H9 (cell line): Measurements from ENCODE around the gene NUP98. TPM values are rescaled to one million over a fixed set of nuclear protein-coding genes. Genes with fewer than 3 reads are reported as not detected.

Experiments used
- DNase-seq: peaks from one replicate; pipeline ENCODE4 v3.0.0-alpha.2; 2017
- H2AFZ ChIP-seq: one replicate; pipeline ENCODE4 v1.6.1; 2013; ENCODE audit warnings: mild to moderate bottlenecking, low read length, control low read depth, moderate library complexity
- H2AK5ac ChIP-seq: 2 replicates; pipeline ENCODE4 v1.6.1; 2013; ENCODE audit warnings: low read length, control low read depth, mixed read lengths; ENCODE audit not compliant: insufficient read length
- H2BK120ac ChIP-seq: one replicate; pipeline ENCODE4 v1.6.1; 2013; ENCODE audit warnings: low read depth, mild to moderate bottlenecking, low read length, control low read depth, inconsistent platforms; ENCODE audit not compliant: poor library complexity, severe bottlenecking
- H2BK12ac ChIP-seq: 2 replicates; pipeline ENCODE4 v1.6.1; 2013; ENCODE audit warnings: low read length, control low read depth, mixed read lengths, low read depth; ENCODE audit not compliant: insufficient read length
- H2BK15ac ChIP-seq: 2 replicates; pipeline ENCODE4 v1.6.1; 2013; ENCODE audit warnings: low read depth, low read length, control low read depth
- H2BK20ac ChIP-seq: one replicate; pipeline ENCODE4 v1.6.1; 2013; ENCODE audit warnings: low read depth, mild to moderate bottlenecking, low read length, control low read depth, inconsistent platforms; ENCODE audit not compliant: poor library complexity, severe bottlenecking
- H2BK5ac ChIP-seq: 2 replicates; pipeline ENCODE4 v1.6.1; 2013; ENCODE audit warnings: low read length, control low read depth, mixed read lengths; ENCODE audit not compliant: insufficient read length
- H3K14ac ChIP-seq: 2 replicates; pipeline ENCODE4 v1.6.1; 2013; ENCODE audit warnings: low read length, control low read depth; ENCODE audit not compliant: insufficient read depth
- H3K18ac ChIP-seq: 2 replicates; pipeline ENCODE4 v1.6.1; 2013; ENCODE audit warnings: low read depth, mild to moderate bottlenecking, mixed read lengths, low read length, control low read depth; ENCODE audit not compliant: insufficient read length
- H3K23ac ChIP-seq: 2 replicates; pipeline ENCODE4 v1.6.1; 2013; ENCODE audit warnings: low read length, control low read depth, mixed read lengths, low read depth; ENCODE audit not compliant: insufficient read length
- H3K23me2 ChIP-seq: 2 replicates; pipeline ENCODE4 v1.6.1; 2013; ENCODE audit warnings: low read depth, mild to moderate bottlenecking, mixed read lengths, low read length, control low read depth; ENCODE audit not compliant: insufficient read length, poor library complexity, severe bottlenecking
- H3K27ac ChIP-seq: 2 replicates; pipeline ENCODE4 v1.5.1; 2013; ENCODE audit warnings: low read length, control low read depth, mixed read lengths, low read depth; ENCODE audit not compliant: insufficient read length
- H3K27me3 ChIP-seq: 2 replicates; pipeline ENCODE4 v1.6.1; 2013; ENCODE audit warnings: low read length, control low read depth, inconsistent platforms; ENCODE audit not compliant: insufficient read depth
- H3K4ac ChIP-seq: 2 replicates; pipeline ENCODE4 v1.6.1; 2013; ENCODE audit warnings: low read depth, mild to moderate bottlenecking, control low read depth, inconsistent platforms, low read length, moderate library complexity
- H3K4me1 ChIP-seq: 2 replicates; pipeline ENCODE4 v1.6.1; 2013; ENCODE audit warnings: low read length, control low read depth, inconsistent platforms; ENCODE audit not compliant: insufficient read depth
- H3K4me2 ChIP-seq: 2 replicates; pipeline ENCODE4 v1.6.1; 2013; ENCODE audit warnings: low read length, control low read depth, mixed read lengths; ENCODE audit not compliant: insufficient read length, insufficient read depth
- H3K56ac ChIP-seq: 2 replicates; pipeline ENCODE4 v1.6.1; 2013; ENCODE audit warnings: low read depth, mild to moderate bottlenecking, mixed read lengths, low read length, control low read depth; ENCODE audit not compliant: insufficient read length
- H3K79me1 ChIP-seq: 2 replicates; pipeline ENCODE4 v1.6.1; 2013; ENCODE audit warnings: low read depth, mild to moderate bottlenecking, moderate library complexity, low read length, control low read depth, inconsistent platforms; ENCODE audit not compliant: insufficient read depth, poor library complexity, severe bottlenecking
- H3K79me2 ChIP-seq: 2 replicates; pipeline ENCODE4 v1.6.1; 2013; ENCODE audit warnings: low read length, control low read depth, inconsistent platforms; ENCODE audit not compliant: insufficient read depth
- H3K9ac ChIP-seq: 2 replicates; pipeline ENCODE4 v1.6.1; 2013; ENCODE audit warnings: low read length, control low read depth, mixed read lengths; ENCODE audit not compliant: insufficient read length; ENCODE audit errors: extremely low read depth
- H3K9me3 ChIP-seq: one replicate; pipeline ENCODE4 v1.6.1; 2013; ENCODE audit warnings: low read depth, low read length, inconsistent platforms; ENCODE audit not compliant: control insufficient read depth
- H3T11ph ChIP-seq: one replicate; pipeline ENCODE4 v1.6.1; 2013; ENCODE audit warnings: mild to moderate bottlenecking, low read length, control low read depth, inconsistent platforms
- H4K20me1 ChIP-seq: one replicate; pipeline ENCODE4 v1.6.1; 2013; ENCODE audit not compliant: control insufficient read depth, insufficient read length, insufficient read depth
- H4K5ac ChIP-seq: 2 replicates; pipeline ENCODE4 v1.6.1; 2013; ENCODE audit warnings: low read depth, mild to moderate bottlenecking, mixed read lengths, low read length, control low read depth; ENCODE audit not compliant: insufficient read length
- H4K8ac ChIP-seq: replicated peaks from 2 replicates; pipeline ENCODE4 v1.6.1; 2013; ENCODE audit warnings: low read length, control low read depth, mixed read lengths, low read depth; ENCODE audit not compliant: insufficient read length
- H4K91ac ChIP-seq: 2 replicates; pipeline ENCODE4 v1.6.1; 2013; ENCODE audit warnings: low read depth, mild to moderate bottlenecking, moderate library complexity, mixed read lengths, low read length, control low read depth; ENCODE audit not compliant: insufficient read length
- H3K27ac Mint-ChIP-seq, 3 experiments: 2 replicates in 2 of 3; 3 replicates in 1 of 3; pipeline ENCODE4 v1.8.0; 2020 to 2021; ENCODE audit warnings: mixed read lengths in 3 of 3, mild to moderate bottlenecking in 1 of 3, moderate library complexity in 1 of 3
- H3K27me3 Mint-ChIP-seq: 2 replicates; pipeline ENCODE4 v1.8.0; 2021; ENCODE audit warnings: low read depth, mild to moderate bottlenecking, moderate library complexity, mixed read lengths
- H3K36me3 Mint-ChIP-seq, 3 experiments: 2 replicates in 2 of 3; 3 replicates in 1 of 3; pipeline ENCODE4 v1.8.0; 2020 to 2021; ENCODE audit warnings: low read depth in 3 of 3, mixed read lengths in 3 of 3; ENCODE audit not compliant: insufficient read depth in 1 of 3
- H3K4me1 Mint-ChIP-seq, 2 experiments: 2 replicates each; pipeline ENCODE4 v1.8.0; 2020; ENCODE audit warnings: mixed read lengths in 2 of 2
- H3K4me3 Mint-ChIP-seq, 2 experiments: 2 replicates in 1 of 2; 3 replicates in 1 of 2; pipeline ENCODE4 v1.8.0; 2020 to 2021; ENCODE audit warnings: mild to moderate bottlenecking in 2 of 2, mixed read lengths in 2 of 2, moderate library complexity in 1 of 2
- H3K9me3 Mint-ChIP-seq, 2 experiments: 2 replicates in 1 of 2; 3 replicates in 1 of 2; pipeline ENCODE4 v1.8.0; 2020; ENCODE audit warnings: mild to moderate bottlenecking in 2 of 2, mixed read lengths in 2 of 2, moderate library complexity in 1 of 2
- WGBS: extraction: QIAGEN DNeasy Blood & Tissue Kit; methylation state at CpG from one replicate; pipeline ENCODE4 v1.1.7; 2013; ENCODE audit warnings: missing lambda C conversion rate, low lambda C conversion rate, mixed read lengths; ENCODE audit not compliant: insufficient read length; ENCODE audit errors: extremely low coverage; 5-methylcytosine and 5-hydroxymethylcytosine counted together
- total RNA-seq: library from RNA; stranded (reverse); gene quantifications from 2 replicates; pipeline ENCODE4 v1.2.1, GENCODE V29; 2021
- TF ChIP-seq, protein P1 (sequence below): fragments of 200-600 bp; sonication (generic); conservative IDR thresholded peaks from 3 replicates; pipeline ENCODE4 v1.8.0; 2021; ENCODE audit warnings: antibody characterized with exemption, mild to moderate bottlenecking

NUP98 gene
- total RNA-seq, 1 experiment from 2014 or later = 105 TPM

DNA sequence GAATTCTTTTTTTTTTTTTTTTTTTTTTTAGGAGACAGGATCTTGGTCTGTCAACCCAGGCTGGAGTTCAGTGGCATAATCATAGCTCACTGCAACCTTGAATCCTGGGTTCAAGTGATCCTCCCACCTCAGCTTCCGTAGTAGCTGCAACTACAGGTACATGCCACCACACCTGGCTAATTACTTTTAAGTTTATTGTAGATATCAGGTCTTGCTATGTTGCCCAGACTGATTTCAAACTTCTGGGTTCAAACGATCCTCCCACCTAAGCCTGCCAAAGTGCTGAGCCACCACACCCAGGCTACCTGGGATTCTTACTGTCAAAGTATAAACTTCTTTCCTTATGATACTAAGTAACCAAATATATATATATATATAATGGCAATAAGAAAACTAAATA is 75.3 kb downstream of the NUP98 start:
- no peak overlapping the region for H2AK5ac ChIP-seq
- H2BK15ac ChIP-seq = no peak overlapping the region
- H4K8ac ChIP-seq = no peak overlapping the region
- H3K27me3 Mint-ChIP-seq = no peaks in the 10 kb centered on the region
- H4K5ac ChIP-seq = no peak overlapping the region
- no CpG with 5 or more reads among the region's 2 CpGs for WGBS
- no peak overlapping the region for H3K27ac Mint-ChIP-seq
- H3K18ac ChIP-seq = no peak overlapping the region
- no peaks in the 10 kb centered on the region for H4K20me1 ChIP-seq
- no peak overlapping the region for H3T11ph ChIP-seq
- no peaks in the 10 kb centered on the region for H3K27me3 ChIP-seq
- no peak overlapping the region for H3K4ac ChIP-seq
- no peaks in the 10 kb centered on the region for H3K4me1 Mint-ChIP-seq
- H2BK5ac ChIP-seq = no peak overlapping the region
- no peaks in the 10 kb centered on the region for H3K4me1 ChIP-seq
- H3K14ac ChIP-seq = no peak overlapping the region
- TF ChIP-seq, protein P1, sequence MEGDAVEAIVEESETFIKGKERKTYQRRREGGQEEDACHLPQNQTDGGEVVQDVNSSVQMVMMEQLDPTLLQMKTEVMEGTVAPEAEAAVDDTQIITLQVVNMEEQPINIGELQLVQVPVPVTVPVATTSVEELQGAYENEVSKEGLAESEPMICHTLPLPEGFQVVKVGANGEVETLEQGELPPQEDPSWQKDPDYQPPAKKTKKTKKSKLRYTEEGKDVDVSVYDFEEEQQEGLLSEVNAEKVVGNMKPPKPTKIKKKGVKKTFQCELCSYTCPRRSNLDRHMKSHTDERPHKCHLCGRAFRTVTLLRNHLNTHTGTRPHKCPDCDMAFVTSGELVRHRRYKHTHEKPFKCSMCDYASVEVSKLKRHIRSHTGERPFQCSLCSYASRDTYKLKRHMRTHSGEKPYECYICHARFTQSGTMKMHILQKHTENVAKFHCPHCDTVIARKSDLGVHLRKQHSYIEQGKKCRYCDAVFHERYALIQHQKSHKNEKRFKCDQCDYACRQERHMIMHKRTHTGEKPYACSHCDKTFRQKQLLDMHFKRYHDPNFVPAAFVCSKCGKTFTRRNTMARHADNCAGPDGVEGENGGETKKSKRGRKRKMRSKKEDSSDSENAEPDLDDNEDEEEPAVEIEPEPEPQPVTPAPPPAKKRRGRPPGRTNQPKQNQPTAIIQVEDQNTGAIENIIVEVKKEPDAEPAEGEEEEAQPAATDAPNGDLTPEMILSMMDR = no peak
- no peaks in the 10 kb centered on the region for H3K23me2 ChIP-seq
- no peaks in the 10 kb centered on the region for H3K9me3 ChIP-seq
- no peaks in the 10 kb centered on the region for H3K79me1 ChIP-seq
- no peak overlapping the region for H3K9ac ChIP-seq
- H2BK12ac ChIP-seq = no peak overlapping the region
- no peak overlapping the region for H3K56ac ChIP-seq
- no peaks in the 10 kb centered on the region for H3K79me2 ChIP-seq
- H3K27ac ChIP-seq = no peak overlapping the region
- H3K4me2 ChIP-seq = no peak overlapping the region
- H4K91ac ChIP-seq = no peak overlapping the region
- no peaks in the 10 kb centered on the region for H3K9me3 Mint-ChIP-seq
- no peak overlapping the region for H2BK120ac ChIP-seq
- H2BK20ac ChIP-seq = no peak overlapping the region
- H3K4me3 Mint-ChIP-seq = no peak overlapping the region
- H3K23ac ChIP-seq = no peak overlapping the region
- DNase-seq = no peak
- H3K36me3 Mint-ChIP-seq = peaks cover 46 to 82% (median 80%) of the 10 kb centered on the region in 3 experiments; a peak in 6 of 7 replicates
- H2AFZ ChIP-seq = no peak overlapping the region
